GM19467 (cell line): Measurements from ENCODE around the gene ATP8B4.

ENCODE experiments used
- ATAC-seq: cut with Tn5 transposase; IDR thresholded peaks from one replicate; pipeline ENCODE4 v1.9.1; 2021; ENCODE audit warnings: mild to moderate bottlenecking, moderate library complexity; ENCODE audit not compliant: unreplicated experiment

The ATP8B4 gene

GRCh38 chr15:49865925-49866757, 252.9 kb downstream of the ATP8B4 start:
- no peak for ATAC-seq

GRCh38 chr15:49864251-49864650, 254.8 kb downstream of the ATP8B4 start:
- no peak for ATAC-seq

DNA sequence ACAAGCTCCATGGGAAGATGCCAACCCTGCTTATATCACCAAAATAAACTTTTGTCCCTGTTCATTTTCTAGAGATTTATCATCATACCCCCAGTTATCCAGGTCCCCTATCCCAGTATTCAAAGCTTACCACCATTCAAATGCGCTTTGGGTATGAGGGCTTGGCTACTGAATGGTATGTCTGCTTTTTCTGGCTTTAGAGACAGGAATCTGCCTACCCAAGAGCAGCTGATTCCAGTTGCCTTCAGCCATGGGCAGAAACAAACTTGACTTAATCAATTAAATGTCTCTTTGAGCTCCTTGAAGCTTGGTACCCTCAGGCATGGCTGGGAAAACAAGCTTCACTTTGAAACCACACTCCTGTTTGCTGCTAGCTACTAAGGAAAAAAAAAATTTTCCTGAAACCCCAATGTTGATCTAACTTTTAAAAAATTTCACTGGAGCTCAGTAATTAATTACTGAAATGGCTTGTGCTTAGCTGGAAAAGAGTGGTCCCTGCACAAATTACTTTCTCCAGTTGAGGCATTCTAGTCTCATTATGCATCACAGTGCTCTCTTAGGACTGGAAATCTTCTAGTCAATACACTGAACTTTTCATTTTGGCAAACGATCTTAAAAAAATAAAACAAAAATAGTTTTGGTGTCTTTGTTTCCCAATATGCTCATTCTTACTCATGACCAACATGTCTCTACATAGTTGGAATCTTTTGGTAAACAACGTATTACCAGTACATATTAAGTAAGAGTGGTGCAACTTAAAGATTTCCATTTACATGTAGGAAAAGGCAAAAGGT, 255.4 kb downstream of the ATP8B4 start:
- no peak for ATAC-seq

GRCh38 chr15:49860101-49860500, 258.9 kb downstream of the ATP8B4 start:
- ATAC-seq, result no peak

DNA sequence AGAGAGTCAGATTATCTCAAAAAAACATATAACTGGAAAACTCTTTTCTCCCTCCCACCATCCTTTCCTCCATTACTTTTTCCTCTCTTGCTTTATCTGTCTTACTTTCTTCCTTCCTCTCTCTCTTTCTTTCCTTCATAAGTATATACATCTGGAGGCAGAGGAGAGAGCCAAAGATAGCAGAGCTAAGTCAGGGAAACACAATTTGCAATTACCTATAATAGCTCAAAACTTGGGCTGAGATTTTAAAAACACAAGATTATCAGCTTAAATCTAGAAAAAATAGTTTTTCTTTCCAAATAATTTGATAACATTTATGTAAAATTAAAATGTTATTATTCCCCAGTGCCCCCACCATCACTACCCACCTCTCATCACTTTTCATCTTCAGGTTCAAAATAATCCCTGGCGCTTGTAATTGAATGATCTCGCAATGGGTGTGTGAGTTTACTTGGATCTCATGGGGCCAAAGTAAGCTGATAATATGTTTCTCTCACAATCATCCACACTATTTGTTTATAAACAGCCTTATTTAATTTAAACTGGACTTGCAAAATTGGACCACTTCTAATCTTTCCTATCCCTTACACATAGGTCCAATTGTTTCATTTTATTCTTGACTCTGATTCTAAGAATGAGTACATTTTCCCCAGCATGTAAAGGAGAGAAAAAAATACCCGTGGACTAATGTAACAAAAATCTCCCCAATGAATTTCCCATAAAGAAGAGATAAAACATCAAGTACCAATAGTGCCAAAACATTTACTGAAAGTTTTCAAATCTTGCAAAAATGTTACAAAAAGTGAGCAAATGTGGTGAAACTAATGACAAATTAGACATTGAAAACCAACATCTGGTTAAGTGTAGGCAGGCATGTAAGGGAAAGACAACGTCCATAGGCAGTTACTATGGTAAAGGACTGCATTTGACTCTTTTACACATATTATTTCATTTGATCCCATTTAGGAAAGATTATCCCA, 261.2 kb downstream of the ATP8B4 start:
- no peak for ATAC-seq

GRCh38 chr15:49855917-49856637, 263.0 kb downstream of the ATP8B4 start:
- no peak for ATAC-seq

GRCh38 chr15:49852756-49853155, 266.3 kb downstream of the ATP8B4 start:
- ATAC-seq, result no peak

DNA sequence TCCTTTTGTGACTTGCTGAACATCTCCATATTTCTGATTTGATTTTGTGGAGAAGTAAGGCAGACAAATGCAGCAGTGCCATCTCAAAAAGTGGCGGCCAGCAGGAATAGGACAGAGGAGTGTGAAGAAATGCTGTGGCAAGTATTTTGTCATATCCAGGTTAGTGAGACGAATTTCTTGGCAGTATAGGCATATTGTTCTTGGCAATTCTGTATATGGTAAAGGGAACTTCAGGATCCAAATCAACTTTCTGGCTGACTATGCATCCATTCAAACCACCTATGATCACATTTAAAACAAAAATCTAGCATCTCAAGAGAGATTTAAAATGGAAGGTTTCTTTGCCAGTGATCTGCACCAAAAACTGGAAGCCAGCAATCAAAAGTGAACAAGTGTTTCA, 270.2 kb downstream of the ATP8B4 start:
- no peak for ATAC-seq

- ATAC-seq, result no peak
Measured at GRCh38 chr15:49848282-49848724, 270.7 kb downstream of the ATP8B4 start.

- no peak for ATAC-seq
Measured at GRCh38 chr15:49847423-49848281, 271.4 kb downstream of the ATP8B4 start.

DNA sequence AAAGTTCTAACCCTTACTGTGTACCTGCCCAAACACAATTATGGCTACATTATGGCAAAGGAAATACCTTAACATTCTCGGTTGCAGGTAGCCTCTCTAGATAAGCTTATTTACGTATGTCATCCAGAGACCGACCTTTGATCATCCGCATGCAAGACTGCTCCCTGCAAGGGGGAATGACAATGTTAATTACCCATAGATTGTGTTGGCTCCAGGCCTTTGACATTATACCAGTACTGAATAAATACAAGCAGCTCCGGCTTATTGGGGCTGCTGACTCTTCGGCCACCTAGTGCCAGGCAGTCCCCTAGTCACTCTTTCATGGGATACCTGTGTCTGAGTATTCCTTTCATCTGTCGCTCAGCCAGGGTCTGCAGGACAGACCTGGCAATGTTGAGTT, 274.6 kb downstream of the ATP8B4 start:
- ATAC-seq, result no peak

DNA sequence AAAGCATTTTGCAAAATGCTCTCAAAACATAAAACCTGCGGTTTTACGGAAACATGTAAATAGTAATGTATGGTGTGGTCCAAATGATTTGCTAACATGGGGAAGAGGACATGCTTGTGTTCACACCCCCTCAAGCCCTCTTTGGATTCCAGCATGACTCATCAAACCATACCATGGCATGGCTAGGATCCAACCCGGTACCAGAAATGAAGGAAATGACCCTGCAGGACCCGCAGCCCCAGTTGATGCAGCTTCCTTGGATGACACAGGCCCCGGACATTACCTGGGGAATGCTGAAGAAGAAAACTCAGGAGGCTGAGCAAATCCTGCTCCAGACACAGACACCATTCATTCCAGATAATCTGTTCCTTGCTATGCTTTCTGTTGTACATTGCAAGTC, 275.3 kb downstream of the ATP8B4 start:
- no peak for ATAC-seq

DNA sequence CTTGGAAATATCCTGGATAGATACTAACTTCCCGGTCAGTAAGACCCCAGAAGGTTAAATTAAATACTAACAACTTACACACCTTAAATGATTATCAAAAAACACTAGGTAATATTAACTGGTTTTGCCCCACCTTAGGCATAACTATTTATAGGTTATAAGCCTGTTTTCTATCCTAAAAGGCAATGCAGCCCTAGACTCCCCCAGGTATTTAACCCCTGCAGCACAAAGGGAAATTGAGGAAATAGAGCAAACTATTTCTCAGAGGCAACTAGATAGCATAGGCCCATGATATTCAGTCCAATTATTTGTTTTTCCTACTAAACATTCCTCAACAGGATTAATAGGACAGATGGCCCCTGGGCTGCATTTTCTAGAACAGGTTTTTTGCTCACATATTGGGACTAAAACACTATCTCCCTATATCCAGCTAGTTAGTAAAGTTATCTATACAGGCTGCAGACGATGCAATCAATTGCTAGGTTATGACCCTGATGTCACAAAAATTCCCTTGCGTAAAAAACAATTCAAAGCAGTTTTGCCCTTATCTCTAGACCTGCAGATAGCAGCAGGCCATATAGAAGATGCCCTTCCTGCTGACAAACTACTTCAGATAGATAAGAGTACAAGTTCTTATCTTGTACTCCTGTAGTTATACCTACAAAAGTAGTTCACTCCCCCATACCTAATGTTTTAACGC, 276.9 kb downstream of the ATP8B4 start:
- no peak for ATAC-seq

GRCh38 chr15:49832511-49832910, 286.5 kb downstream of the ATP8B4 start:
- ATAC-seq, result no peak

DNA sequence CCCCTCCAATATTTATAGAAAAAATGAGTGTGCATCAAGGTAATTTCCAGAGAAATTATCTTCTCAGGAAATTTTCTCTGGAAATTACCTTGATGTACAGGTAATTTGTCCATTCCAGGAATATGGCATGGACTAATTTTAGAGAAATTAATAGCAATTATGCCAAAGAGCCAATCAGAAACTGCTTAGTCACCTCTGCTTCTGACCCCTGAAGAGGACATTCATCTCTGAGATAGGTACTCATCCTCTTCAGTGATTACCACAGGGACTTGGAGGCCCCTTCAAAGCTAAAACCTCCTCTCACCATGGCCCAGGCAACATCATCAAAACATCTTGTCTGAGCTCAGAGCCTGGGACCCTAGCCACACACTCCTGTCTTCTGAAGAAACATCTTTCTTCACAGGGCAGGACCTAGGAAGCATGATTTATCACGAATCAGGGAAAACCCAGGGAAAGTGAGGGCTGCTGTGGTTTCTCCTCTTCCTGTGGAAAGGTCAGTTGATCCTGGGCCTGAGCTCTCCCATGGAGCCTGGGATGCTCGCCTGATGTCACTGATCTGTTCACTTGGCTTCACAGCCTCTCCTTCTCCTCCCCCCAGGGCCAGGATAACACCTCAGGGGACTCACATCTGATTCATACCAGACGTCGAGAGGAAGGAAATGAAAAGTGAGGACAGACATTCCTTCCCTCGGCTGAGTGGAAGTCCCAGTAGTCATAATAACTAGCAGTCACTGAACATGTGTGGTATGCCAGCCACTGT, 287.6 kb downstream of the ATP8B4 start:
- no peak for ATAC-seq

GRCh38 chr15:49830391-49830790, 288.6 kb downstream of the ATP8B4 start:
- no peak for ATAC-seq

DNA sequence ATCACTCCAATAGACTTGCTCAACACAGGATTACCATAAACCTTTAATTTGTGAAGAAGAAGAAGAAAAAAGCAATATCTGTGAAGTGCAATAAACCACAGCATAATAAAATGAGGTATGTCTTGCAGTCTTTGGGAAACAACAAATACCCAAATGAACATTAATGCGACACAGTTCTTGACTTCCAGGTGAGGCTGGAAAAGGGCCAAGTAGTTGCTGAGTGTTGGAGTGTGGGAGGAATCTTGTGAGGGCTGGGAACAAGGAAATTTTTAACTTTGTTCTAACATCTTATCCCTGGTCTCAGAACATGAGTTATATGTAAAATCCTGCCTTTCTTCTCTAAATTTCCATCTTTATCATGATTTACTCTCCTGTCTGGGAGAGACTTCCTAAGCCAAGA, 291.7 kb downstream of the ATP8B4 start:
- no peak for ATAC-seq

- ATAC-seq, result no peak
Measured at GRCh38 chr15:49826640-49827234, 292.3 kb downstream of the ATP8B4 start.
